WTC11 (cell line): Measurements from ENCODE around the gene BRSK2. TPM values are rescaled to one million over a fixed set of nuclear protein-coding genes. Genes with fewer than 3 reads are reported as not detected.
A peak's percentile ranks its signal among the peaks of the same experiment; 100 is the strongest.

Experiments used
- ATAC-seq: fragments of 200-7000 bp; cut with Tn5 transposase; 2 replicates; pipeline ENCODE4 v1.10.0; 2021; ENCODE audit warnings: mild to moderate bottlenecking, moderate library complexity
- CTCF ChIA-PET: fragments of 300-600 bp; sonication (Branson Sonifier 250); formaldehyde crosslinking; loops from one replicate; lab custom pipeline; 2021; ENCODE audit warnings: antibody characterized with exemption; lab: Charles Lee
- POLR2A ChIA-PET: fragments of 350-600 bp; sonication (Branson Sonifier 250); formaldehyde crosslinking; loops from one replicate; lab custom pipeline; 2021; ENCODE audit warnings: antibody characterized with exemption; lab: Charles Lee
- DNase-seq: peaks from one replicate; pipeline ENCODE4 v3.0.0; 2021; ENCODE audit warnings: low spot score
- H3K27ac Mint-ChIP-seq: 2 replicates; pipeline ENCODE4 v1.8.0; 2021; ENCODE audit warnings: mixed read lengths
- H3K27me3 Mint-ChIP-seq: 2 replicates; pipeline ENCODE4 v1.8.0; 2021; ENCODE audit warnings: low read depth, mild to moderate bottlenecking, moderate library complexity, mixed read lengths
- H3K36me3 Mint-ChIP-seq: 2 replicates; pipeline ENCODE4 v1.8.0; 2021; ENCODE audit warnings: mixed read lengths
- H3K4me1 Mint-ChIP-seq: 2 replicates; pipeline ENCODE4 v1.8.0; 2022; ENCODE audit warnings: mixed read lengths
- H3K4me3 Mint-ChIP-seq: 2 replicates; pipeline ENCODE4 v1.8.0; 2021; ENCODE audit warnings: mild to moderate bottlenecking, moderate library complexity, mixed read lengths
- H3K9me3 Mint-ChIP-seq: 2 replicates; pipeline ENCODE4 v1.8.0; 2021; ENCODE audit warnings: mixed read lengths
- ATF2 ChIP-seq: sonication (generic); formaldehyde crosslinking; IDR thresholded peaks from 2 replicates; pipeline ENCODE4 v1.8.1; 2022; ENCODE audit warnings: low read depth, missing genetic modification reagents, borderline replicate concordance
- ATF6 ChIP-seq: sonication (generic); formaldehyde crosslinking; IDR thresholded peaks from 2 replicates; pipeline ENCODE4 v1.8.1; 2023; ENCODE audit warnings: mild to moderate bottlenecking, missing genetic modification reagents
- CREB1 ChIP-seq: sonication (generic); formaldehyde crosslinking; IDR thresholded peaks from 2 replicates; pipeline ENCODE4 v1.8.0; 2023; ENCODE audit warnings: mild to moderate bottlenecking, missing genetic modification reagents
- HMGXB4 ChIP-seq: sonication (generic); formaldehyde crosslinking; IDR thresholded peaks from 2 replicates; pipeline ENCODE4 v1.8.1; 2023; ENCODE audit warnings: mild to moderate bottlenecking, moderate library complexity, missing genetic modification reagents
- JAZF1 ChIP-seq: fragments of 250-450 bp; sonication (Bioruptor Pico); IDR thresholded peaks from 2 replicates; pipeline ENCODE4 v1.9.0; 2021; ENCODE audit warnings: moderate library complexity, mild to moderate bottlenecking, inconsistent platforms
- NFYB ChIP-seq: sonication (generic); formaldehyde crosslinking; conservative IDR thresholded peaks from 2 replicates; pipeline ENCODE4 v1.8.0; 2022; ENCODE audit warnings: low read depth, missing genetic modification reagents
- SMAD3 ChIP-seq: sonication (generic); formaldehyde crosslinking; IDR thresholded peaks from 2 replicates; pipeline ENCODE4 v1.8.0; 2022; ENCODE audit warnings: missing genetic modification reagents, mild to moderate bottlenecking, borderline replicate concordance
- SP1 ChIP-seq: sonication (generic); formaldehyde crosslinking; conservative IDR thresholded peaks from 2 replicates; pipeline ENCODE4 v1.8.1; 2022; ENCODE audit warnings: missing genetic modification reagents
- TEAD4 ChIP-seq: sonication (generic); formaldehyde crosslinking; IDR thresholded peaks from 2 replicates; pipeline ENCODE4 v1.8.0; 2022; ENCODE audit warnings: mild to moderate bottlenecking, missing genetic modification reagents
- ZNF425 ChIP-seq: fragments of 250-450 bp; sonication (Bioruptor Pico); conservative IDR thresholded peaks from 2 replicates; pipeline ENCODE4 v1.9.0; 2021; ENCODE audit warnings: mild to moderate bottlenecking
- ZSCAN18 ChIP-seq: fragments of 250-450 bp; sonication (Bioruptor Pico); IDR thresholded peaks from 2 replicates; pipeline ENCODE4 v2.1.2; 2022; ENCODE audit warnings: mild to moderate bottlenecking, moderate library complexity
- total RNA-seq: library from RNA; stranded (reverse); gene quantifications from 3 replicates; pipeline ENCODE4 v1.2.3, GENCODE V29; 2021
- TF ChIP-seq, protein P1 (sequence below): sonication (generic); formaldehyde crosslinking; IDR thresholded peaks from 2 replicates; pipeline ENCODE4 v1.8.1; 2023; ENCODE audit warnings: mild to moderate bottlenecking, missing genetic modification reagents, borderline replicate concordance
- TF ChIP-seq, protein P2 (sequence below): sonication (generic); formaldehyde crosslinking; IDR thresholded peaks from 2 replicates; pipeline ENCODE4 v1.8.0; 2022; ENCODE audit warnings: mild to moderate bottlenecking, missing genetic modification reagents
- TF ChIP-seq, protein P3 (sequence below): sonication (generic); formaldehyde crosslinking; IDR thresholded peaks from 2 replicates; pipeline ENCODE4 v1.8.0; 2022; ENCODE audit warnings: mild to moderate bottlenecking, missing genetic modification reagents

BRSK2 gene
- total RNA-seq, 1 experiment from 2014 or later = 34.5 TPM

DNA sequence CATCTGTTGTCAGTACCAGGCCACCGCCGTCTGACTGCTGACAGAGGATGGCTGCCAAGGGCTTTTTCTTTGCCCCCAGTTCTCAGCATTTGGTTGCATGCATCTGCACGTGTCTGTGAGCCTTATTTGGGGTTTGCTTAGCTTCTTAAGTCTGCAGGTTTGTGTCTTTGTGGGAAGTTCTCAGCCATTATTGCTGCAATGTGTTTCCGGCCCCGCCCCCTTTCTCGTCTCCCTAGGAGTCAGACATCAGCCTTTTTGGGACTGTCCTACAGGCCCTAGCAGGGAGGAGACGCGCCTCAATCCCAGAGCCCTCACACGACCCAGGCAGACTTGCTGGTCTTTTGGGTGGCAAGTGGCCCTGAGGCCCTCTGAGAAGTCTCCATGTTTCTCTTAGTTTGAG, 88.8 kb downstream of the BRSK2 start:
- no peaks in the 10 kb centered on the region; the same call in 1 of the 2 replicates for H3K27me3 Mint-ChIP-seq
- no peaks in the 10 kb centered on the region for H3K4me1 Mint-ChIP-seq
- no peak overlapping the region for H3K27ac Mint-ChIP-seq
- TF ChIP-seq SP1 (CRISPR knock-in tag) (no peak), ZNF425 (CRISPR knock-in tag) (no peak), ATF6 (CRISPR knock-in tag) (no peak), SMAD3 (CRISPR knock-in tag) (no peak), HMGXB4 (CRISPR knock-in tag) (no peak)
- TF ChIP-seq, protein P1, sequence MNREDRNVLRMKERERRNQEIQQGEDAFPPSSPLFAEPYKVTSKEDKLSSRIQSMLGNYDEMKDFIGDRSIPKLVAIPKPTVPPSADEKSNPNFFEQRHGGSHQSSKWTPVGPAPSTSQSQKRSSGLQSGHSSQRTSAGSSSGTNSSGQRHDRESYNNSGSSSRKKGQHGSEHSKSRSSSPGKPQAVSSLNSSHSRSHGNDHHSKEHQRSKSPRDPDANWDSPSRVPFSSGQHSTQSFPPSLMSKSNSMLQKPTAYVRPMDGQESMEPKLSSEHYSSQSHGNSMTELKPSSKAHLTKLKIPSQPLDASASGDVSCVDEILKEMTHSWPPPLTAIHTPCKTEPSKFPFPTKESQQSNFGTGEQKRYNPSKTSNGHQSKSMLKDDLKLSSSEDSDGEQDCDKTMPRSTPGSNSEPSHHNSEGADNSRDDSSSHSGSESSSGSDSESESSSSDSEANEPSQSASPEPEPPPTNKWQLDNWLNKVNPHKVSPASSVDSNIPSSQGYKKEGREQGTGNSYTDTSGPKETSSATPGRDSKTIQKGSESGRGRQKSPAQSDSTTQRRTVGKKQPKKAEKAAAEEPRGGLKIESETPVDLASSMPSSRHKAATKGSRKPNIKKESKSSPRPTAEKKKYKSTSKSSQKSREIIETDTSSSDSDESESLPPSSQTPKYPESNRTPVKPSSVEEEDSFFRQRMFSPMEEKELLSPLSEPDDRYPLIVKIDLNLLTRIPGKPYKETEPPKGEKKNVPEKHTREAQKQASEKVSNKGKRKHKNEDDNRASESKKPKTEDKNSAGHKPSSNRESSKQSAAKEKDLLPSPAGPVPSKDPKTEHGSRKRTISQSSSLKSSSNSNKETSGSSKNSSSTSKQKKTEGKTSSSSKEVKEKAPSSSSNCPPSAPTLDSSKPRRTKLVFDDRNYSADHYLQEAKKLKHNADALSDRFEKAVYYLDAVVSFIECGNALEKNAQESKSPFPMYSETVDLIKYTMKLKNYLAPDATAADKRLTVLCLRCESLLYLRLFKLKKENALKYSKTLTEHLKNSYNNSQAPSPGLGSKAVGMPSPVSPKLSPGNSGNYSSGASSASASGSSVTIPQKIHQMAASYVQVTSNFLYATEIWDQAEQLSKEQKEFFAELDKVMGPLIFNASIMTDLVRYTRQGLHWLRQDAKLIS (CRISPR knock-in tag) = no peak
- TF ChIP-seq, protein P2, sequence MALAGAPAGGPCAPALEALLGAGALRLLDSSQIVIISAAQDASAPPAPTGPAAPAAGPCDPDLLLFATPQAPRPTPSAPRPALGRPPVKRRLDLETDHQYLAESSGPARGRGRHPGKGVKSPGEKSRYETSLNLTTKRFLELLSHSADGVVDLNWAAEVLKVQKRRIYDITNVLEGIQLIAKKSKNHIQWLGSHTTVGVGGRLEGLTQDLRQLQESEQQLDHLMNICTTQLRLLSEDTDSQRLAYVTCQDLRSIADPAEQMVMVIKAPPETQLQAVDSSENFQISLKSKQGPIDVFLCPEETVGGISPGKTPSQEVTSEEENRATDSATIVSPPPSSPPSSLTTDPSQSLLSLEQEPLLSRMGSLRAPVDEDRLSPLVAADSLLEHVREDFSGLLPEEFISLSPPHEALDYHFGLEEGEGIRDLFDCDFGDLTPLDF (CRISPR knock-in tag) = no peak
- TF ChIP-seq, all 79 proteins: peak for 0
- ChIA-PET POLR2A (no interaction called here), CTCF (interaction anchor here (1.5 kb wide), 1 partner anchor 27 kb away, joined by 5 read pairs; no protein-coding TSS in a partner anchor)
- DNase-seq (no peak), ATAC-seq (no peak)
- H3K36me3 Mint-ChIP-seq = no peaks in the 10 kb centered on the region; the same call in 1 of the 2 replicates
- H3K4me3 Mint-ChIP-seq = no peak overlapping the region
- H3K9me3 Mint-ChIP-seq = no peaks in the 10 kb centered on the region

- H3K9me3 Mint-ChIP-seq = no peaks in the 10 kb centered on the region
- H3K27me3 Mint-ChIP-seq = no peaks in the 10 kb centered on the region; the same call in 1 of the 2 replicates
- ATAC-seq (no peak), DNase-seq (no peak)
- no peak overlapping the region for H3K4me3 Mint-ChIP-seq
- H3K36me3 Mint-ChIP-seq = no peaks in the 10 kb centered on the region; the same call in 1 of the 2 replicates
- no peaks in the 10 kb centered on the region for H3K4me1 Mint-ChIP-seq
- H3K27ac Mint-ChIP-seq = 0 out of 2 replicates have a peak overlapping the region, but pooled peaks have one; percentile 54
- ChIA-PET POLR2A (no interaction called here), CTCF (interaction anchor here (0.6 to 1.5 kb wide), 2 partner anchors 26 to 144 kb away, joined by 5 to 6 read pairs; no protein-coding TSS in a partner anchor)
- TF ChIP-seq SP1 (CRISPR knock-in tag) (no peak), ZNF425 (CRISPR knock-in tag) (no peak), CREB1 (no peak), NFYB (CRISPR knock-in tag) (no peak), TEAD4 (CRISPR knock-in tag) (no peak), ZSCAN18 (CRISPR knock-in tag) (no peak), JAZF1 (CRISPR knock-in tag) (no peak), ATF2 (CRISPR knock-in tag) (no peak)
- TF ChIP-seq, protein P3, sequence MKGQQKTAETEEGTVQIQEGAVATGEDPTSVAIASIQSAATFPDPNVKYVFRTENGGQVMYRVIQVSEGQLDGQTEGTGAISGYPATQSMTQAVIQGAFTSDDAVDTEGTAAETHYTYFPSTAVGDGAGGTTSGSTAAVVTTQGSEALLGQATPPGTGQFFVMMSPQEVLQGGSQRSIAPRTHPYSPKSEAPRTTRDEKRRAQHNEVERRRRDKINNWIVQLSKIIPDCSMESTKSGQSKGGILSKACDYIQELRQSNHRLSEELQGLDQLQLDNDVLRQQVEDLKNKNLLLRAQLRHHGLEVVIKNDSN = no peak
Observed at GRCh38 chr11:1479006-1479677, 89.4 kb downstream of the BRSK2 start.
